SK-N-SH treated with all-trans-retinoic acid at 6 μM for 48 hours (cell line): ENCODE results near the gene CD151.

Experiments used
- ATAC-seq: fragments of 200-7000 bp; cut with Tn5 transposase; 3 replicates; pipeline ENCODE4 v1.9.1; 2020; ENCODE audit warnings: mild to moderate bottlenecking, moderate library complexity
- ARNTL ChIP-seq: fragments of 450-650 bp; formaldehyde crosslinking; IDR thresholded peaks from 2 replicates; pipeline ENCODE4 v1.5.0; 2020; ENCODE audit warnings: low read depth, mild to moderate bottlenecking, moderate library complexity, borderline replicate concordance
- BACH2 ChIP-seq: fragments of 250-450 bp; sonication (Bioruptor Pico); IDR thresholded peaks from 2 replicates; pipeline ENCODE4 v1.9.0; 2021; ENCODE audit warnings: mild to moderate bottlenecking, borderline replicate concordance
- CSDC2 ChIP-seq: fragments of 250-450 bp; sonication (Bioruptor Pico); IDR thresholded peaks from 2 replicates; pipeline ENCODE4 v1.5.0; 2020; ENCODE audit warnings: mild to moderate bottlenecking, moderate library complexity
- CSRNP3 ChIP-seq: fragments of 250-450 bp; sonication (Bioruptor Pico); IDR thresholded peaks from 2 replicates; pipeline ENCODE4 v1.5.1; 2021; ENCODE audit warnings: mild to moderate bottlenecking, moderate library complexity
- ESRRG ChIP-seq: fragments of 250-450 bp; sonication (Bioruptor Pico); IDR thresholded peaks from 2 replicates; pipeline ENCODE4 v1.6.1; 2021; ENCODE audit warnings: mild to moderate bottlenecking
- OSR1 ChIP-seq: fragments of 250-450 bp; sonication (Bioruptor Pico); IDR thresholded peaks from 2 replicates; pipeline ENCODE4 v1.8.0; 2022; ENCODE audit warnings: moderate library complexity, mild to moderate bottlenecking, inconsistent platforms
- PATZ1 ChIP-seq: fragments of 250-450 bp; sonication (Bioruptor Pico); IDR thresholded peaks from 2 replicates; pipeline ENCODE4 v1.8.0; 2020; ENCODE audit warnings: mild to moderate bottlenecking, moderate library complexity, borderline replicate concordance
- PPARA ChIP-seq: fragments of 250-450 bp; sonication (Bioruptor Pico); IDR thresholded peaks from 2 replicates; pipeline ENCODE4 v1.5.0; 2020; ENCODE audit warnings: mild to moderate bottlenecking, borderline replicate concordance
- RARB ChIP-seq: fragments of 250-450 bp; sonication (Bioruptor Pico); IDR thresholded peaks from 2 replicates; pipeline ENCODE4 v1.8.0; 2021; ENCODE audit warnings: mild to moderate bottlenecking, moderate library complexity
- SNAI2 ChIP-seq: fragments of 250-450 bp; sonication (Bioruptor Pico); IDR thresholded peaks from 2 replicates; pipeline ENCODE4 v1.5.0; 2020; ENCODE audit warnings: mild to moderate bottlenecking, moderate library complexity
- TCF4 ChIP-seq: fragments of 250-450 bp; sonication (Bioruptor Pico); IDR thresholded peaks from 2 replicates; pipeline ENCODE4 v1.8.0; 2021; ENCODE audit warnings: mild to moderate bottlenecking, moderate library complexity, borderline replicate concordance
- TOX ChIP-seq: fragments of 250-450 bp; sonication (Bioruptor Pico); IDR thresholded peaks from 2 replicates; pipeline ENCODE4 v1.8.0; 2021; ENCODE audit warnings: mild to moderate bottlenecking, moderate library complexity, borderline replicate concordance
- ZC3H10 ChIP-seq: fragments of 250-450 bp; sonication (Bioruptor Pico); IDR thresholded peaks from 2 replicates; pipeline ENCODE4 v1.5.1; 2021; ENCODE audit warnings: mild to moderate bottlenecking, moderate library complexity
- ZFP3 ChIP-seq: fragments of 250-450 bp; sonication (Bioruptor Pico); IDR thresholded peaks from 2 replicates; pipeline ENCODE4 v1.5.0; 2020; ENCODE audit warnings: mild to moderate bottlenecking, moderate library complexity
- ZFP30 ChIP-seq: fragments of 450-650 bp; formaldehyde crosslinking; IDR thresholded peaks from 2 replicates; pipeline ENCODE4 v1.5.0; 2022; ENCODE audit warnings: mild to moderate bottlenecking, moderate library complexity
- ZNF565 ChIP-seq: fragments of 450-650 bp; formaldehyde crosslinking; conservative IDR thresholded peaks from 2 replicates; pipeline ENCODE4 v1.5.0; 2020; ENCODE audit warnings: low read depth, mild to moderate bottlenecking, moderate library complexity
- ZNF70 ChIP-seq: fragments of 450-650 bp; formaldehyde crosslinking; IDR thresholded peaks from 2 replicates; pipeline ENCODE4 v1.5.0; 2020; ENCODE audit warnings: mild to moderate bottlenecking, moderate library complexity
- ZNF8 ChIP-seq: fragments of 450-650 bp; formaldehyde crosslinking; IDR thresholded peaks from 2 replicates; pipeline ENCODE4 v1.5.0; 2020; ENCODE audit warnings: mild to moderate bottlenecking, moderate library complexity
- TF ChIP-seq, protein P1 (sequence below): fragments of 250-450 bp; sonication (Bioruptor Pico); IDR thresholded peaks from 2 replicates; pipeline ENCODE4 v1.5.1; 2020; ENCODE audit warnings: low read depth, mild to moderate bottlenecking, moderate library complexity
- TF ChIP-seq, protein P2 (sequence below): fragments of 250-450 bp; sonication (Bioruptor Pico); IDR thresholded peaks from 2 replicates; pipeline ENCODE4 v1.8.0; 2021; ENCODE audit warnings: low read depth, mild to moderate bottlenecking, moderate library complexity, borderline replicate concordance
- TF ChIP-seq, protein P3 (sequence below): fragments of 250-450 bp; sonication (Bioruptor Pico); IDR thresholded peaks from 2 replicates; pipeline ENCODE4 v1.5.0; 2020; ENCODE audit warnings: mild to moderate bottlenecking, moderate library complexity

Gene CD151

DNA sequence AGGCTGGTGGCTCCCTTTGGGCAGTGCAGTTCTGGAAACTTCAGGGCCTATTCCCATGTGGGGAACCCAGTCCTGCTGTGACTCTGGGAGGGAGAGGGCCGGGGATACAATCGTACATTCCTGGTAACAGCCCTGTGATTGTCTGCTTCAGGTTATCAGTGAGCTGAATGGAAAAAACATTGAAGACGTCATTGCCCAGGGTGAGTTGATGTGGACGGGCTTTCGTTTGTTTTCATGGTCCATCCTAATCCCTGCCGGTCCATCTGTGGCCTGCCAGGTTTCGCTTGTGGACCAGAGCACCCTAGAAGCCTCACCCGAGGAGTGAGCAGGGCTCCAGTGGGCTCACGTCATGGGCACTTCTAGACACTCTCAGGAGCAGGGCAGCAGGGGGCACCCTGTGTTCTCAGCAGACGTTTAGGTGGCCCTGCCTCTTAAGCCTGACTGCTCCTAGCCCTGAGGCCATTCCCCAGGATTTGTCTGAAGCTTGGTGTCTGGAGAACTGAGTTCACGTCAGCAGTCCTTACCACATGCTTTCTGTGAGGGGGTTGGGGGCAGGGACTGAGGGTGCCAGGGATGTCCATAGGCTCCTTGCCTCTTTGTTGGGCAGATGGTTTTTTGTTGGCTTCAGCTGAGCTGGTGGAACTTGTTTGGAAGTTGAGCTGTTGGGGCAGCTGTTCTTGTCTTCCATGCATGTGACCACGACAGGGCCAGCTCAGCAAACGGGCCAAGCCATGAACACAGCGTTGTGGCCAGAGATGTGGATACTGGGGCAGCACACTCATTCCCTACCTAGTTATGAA, 21.1 kb upstream of the CD151 start:
- TF ChIP-seq PPARA = no peak
- no peak for TF ChIP-seq CSDC2
- no peak for TF ChIP-seq SNAI2 (CRISPR knock-in tag)
- TF ChIP-seq RARB (CRISPR knock-in tag) = no peak
- no peak for TF ChIP-seq ZNF8 (CRISPR knock-in tag)
- no peak for ATAC-seq

DNA sequence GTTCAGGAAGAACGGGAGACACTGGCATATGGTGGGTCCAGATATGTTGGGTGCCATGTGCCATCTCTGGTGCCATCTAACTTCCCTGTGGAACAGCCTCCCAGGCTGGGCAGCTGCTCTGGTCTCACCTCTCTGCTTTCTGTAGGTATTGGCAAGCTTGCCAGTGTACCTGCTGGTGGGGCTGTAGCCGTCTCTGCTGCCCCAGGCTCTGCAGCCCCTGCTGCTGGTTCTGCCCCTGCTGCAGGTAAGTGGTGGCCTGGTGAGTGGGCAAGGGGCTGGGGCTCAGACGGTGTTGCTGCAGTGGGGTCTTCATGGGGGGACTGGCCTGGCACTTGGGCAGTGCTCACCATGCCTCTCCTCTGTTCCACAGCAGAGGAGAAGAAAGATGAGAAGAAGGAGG, 20.4 kb upstream of the CD151 start:
- ATAC-seq = no peak
- TF ChIP-seq ZFP3 (CRISPR knock-in tag) (no peak), ZNF70 (no peak), ZFP30 (CRISPR knock-in tag) (no peak), CSDC2 (no peak)
- TF ChIP-seq, protein P1, sequence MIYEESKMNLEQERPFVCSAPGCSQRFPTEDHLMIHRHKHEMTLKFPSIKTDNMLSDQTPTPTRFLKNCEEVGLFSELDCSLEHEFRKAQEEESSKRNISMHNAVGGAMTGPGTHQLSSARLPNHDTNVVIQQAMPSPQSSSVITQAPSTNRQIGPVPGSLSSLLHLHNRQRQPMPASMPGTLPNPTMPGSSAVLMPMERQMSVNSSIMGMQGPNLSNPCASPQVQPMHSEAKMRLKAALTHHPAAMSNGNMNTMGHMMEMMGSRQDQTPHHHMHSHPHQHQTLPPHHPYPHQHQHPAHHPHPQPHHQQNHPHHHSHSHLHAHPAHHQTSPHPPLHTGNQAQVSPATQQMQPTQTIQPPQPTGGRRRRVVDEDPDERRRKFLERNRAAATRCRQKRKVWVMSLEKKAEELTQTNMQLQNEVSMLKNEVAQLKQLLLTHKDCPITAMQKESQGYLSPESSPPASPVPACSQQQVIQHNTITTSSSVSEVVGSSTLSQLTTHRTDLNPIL (CRISPR knock-in tag) = no peak
- TF ChIP-seq, protein P2, sequence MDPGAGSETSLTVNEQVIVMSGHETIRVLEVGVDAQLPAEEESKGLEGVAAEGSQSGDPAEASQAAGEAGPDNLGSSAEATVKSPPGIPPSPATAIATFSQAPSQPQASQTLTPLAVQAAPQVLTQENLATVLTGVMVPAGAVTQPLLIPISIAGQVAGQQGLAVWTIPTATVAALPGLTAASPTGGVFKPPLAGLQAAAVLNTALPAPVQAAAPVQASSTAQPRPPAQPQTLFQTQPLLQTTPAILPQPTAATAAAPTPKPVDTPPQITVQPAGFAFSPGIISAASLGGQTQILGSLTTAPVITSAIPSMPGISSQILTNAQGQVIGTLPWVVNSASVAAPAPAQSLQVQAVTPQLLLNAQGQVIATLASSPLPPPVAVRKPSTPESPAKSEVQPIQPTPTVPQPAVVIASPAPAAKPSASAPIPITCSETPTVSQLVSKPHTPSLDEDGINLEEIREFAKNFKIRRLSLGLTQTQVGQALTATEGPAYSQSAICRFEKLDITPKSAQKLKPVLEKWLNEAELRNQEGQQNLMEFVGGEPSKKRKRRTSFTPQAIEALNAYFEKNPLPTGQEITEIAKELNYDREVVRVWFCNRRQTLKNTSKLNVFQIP (CRISPR knock-in tag) = no peak
- TF ChIP-seq, all 23 proteins: peak for 0

GRCh38 chr11:813072-813455, 19.7 kb upstream of the CD151 start:
- ATAC-seq = no peak
- TF ChIP-seq CSRNP3 (CRISPR knock-in tag) (no peak), ZNF70 (no peak), PATZ1 (no peak), TOX (no peak), ESRRG (CRISPR knock-in tag) (no peak), CSDC2 (no peak), RARB (CRISPR knock-in tag) (no peak), SNAI2 (CRISPR knock-in tag) (no peak), ZC3H10 (CRISPR knock-in tag) (no peak), ARNTL (no peak), OSR1 (CRISPR knock-in tag) (no peak), BACH2 (CRISPR knock-in tag) (no peak), PPARA (no peak), ZNF565 (CRISPR knock-in tag) (no peak), TCF4 (CRISPR knock-in tag) (no peak), ZNF8 (CRISPR knock-in tag) (no peak)
- TF ChIP-seq, protein P3, sequence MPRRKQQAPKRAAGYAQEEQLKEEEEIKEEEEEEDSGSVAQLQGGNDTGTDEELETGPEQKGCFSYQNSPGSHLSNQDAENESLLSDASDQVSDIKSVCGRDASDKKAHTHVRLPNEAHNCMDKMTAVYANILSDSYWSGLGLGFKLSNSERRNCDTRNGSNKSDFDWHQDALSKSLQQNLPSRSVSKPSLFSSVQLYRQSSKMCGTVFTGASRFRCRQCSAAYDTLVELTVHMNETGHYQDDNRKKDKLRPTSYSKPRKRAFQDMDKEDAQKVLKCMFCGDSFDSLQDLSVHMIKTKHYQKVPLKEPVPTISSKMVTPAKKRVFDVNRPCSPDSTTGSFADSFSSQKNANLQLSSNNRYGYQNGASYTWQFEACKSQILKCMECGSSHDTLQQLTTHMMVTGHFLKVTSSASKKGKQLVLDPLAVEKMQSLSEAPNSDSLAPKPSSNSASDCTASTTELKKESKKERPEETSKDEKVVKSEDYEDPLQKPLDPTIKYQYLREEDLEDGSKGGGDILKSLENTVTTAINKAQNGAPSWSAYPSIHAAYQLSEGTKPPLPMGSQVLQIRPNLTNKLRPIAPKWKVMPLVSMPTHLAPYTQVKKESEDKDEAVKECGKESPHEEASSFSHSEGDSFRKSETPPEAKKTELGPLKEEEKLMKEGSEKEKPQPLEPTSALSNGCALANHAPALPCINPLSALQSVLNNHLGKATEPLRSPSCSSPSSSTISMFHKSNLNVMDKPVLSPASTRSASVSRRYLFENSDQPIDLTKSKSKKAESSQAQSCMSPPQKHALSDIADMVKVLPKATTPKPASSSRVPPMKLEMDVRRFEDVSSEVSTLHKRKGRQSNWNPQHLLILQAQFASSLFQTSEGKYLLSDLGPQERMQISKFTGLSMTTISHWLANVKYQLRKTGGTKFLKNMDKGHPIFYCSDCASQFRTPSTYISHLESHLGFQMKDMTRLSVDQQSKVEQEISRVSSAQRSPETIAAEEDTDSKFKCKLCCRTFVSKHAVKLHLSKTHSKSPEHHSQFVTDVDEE (CRISPR knock-in tag) = no peak
- TF ChIP-seq, protein P1 (CRISPR knock-in tag) = no peak
